NCI-H69 (cell line): Measurements from ENCODE around the gene KCNQ1.

Experiments used
- DNase-seq: peaks from one replicate; lab custom pipeline; 2025; lab: John Stamatoyannopoulos, UW

The KCNQ1 gene

DNA sequence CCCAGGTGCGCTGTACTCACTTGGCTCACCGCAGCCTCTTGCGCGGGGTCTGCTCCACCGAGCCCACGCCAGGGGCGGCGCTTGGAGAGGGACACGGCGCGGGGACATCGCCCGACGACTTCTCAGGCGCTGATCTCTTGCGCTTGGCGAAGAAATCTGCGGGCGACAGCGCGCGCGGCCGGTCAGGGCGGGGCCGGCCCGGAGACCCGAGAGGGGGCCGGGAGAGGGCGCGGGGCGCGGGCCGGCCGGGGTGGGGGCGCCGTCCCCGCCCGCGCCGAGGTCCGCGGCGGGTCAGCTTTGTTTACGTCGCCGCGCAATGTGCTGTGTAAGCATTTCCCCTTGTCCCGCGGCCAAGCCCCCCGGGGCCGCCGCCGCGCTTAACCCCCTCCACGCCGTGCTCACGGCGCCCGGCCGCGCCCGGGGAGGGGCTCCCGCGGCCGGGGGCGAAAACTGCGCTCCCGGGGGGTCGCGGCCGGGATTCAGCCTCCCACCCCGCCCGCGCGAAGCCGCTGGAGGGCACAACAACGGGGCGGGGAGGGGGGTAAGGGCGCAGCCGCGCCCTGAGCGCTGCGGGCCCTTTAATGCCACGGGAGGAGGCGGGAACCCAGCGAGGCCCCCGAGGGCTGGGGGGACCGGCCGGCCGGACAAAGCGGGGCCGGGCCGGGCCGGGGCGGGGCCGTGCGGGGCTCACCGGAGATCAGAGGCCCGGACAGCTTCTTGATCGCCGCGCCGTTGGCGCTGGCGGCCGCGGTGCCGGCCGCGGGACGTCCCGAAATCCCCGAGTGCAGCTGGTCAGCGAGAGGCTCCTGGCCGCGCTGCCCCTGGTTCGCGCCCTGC, 439.4 kb downstream of the KCNQ1 start:
- peak; percentile 45 for DNase-seq

DNA sequence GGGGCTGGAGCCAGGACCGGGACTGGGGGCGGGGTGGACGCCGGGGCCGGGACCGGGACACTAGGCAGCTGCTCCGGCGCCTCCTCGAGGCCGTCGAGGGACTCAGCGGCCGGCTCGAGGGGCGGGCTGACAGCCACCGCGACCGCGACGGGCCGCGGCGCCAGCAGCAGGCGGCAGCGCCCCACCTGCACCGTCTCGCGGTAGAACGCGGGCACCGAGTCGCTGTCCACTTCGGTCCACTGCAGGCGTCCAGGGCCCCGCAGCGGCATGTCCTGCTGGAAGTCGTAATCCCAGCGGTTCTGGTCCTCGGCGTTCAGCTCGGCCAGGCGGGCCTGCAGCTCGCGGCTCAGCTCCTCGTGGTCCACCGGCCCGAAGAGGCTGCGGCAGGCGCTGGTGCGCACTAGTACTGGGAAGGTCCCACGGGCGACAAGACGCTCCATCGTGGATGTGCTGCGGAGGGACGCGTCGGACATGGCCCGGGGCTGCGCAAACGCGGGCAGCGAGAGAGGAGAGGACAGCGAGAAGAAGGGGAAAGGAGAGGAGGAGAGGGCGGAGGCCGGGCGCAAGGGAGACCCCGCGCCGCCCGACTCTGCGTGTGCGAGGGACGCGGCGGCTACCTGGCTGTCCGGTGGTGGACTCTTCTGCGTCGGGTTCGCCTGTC, 440.3 kb downstream of the KCNQ1 start:
- peak; percentile 63 for DNase-seq

DNA sequence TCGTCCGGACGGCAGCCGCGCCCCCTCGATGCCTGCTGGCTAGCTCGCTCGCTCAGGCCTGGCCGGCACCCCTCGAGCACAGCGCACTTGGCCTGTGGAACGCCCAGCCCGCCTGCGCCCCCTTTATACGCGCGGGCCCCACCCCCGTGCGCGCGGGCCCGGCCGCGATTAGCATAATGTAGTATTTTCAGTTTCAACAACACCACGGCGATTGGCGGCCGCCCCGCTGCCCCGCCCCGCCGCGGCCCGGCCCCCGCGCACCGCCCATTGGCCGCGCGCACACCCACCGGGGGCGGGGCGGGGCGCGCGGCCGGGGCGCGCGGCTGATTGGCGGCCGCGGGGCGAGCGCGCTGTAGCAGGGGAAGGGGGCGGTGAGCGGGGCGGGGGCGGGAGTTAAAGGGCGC, 440.9 kb downstream of the KCNQ1 start, which contains the start of gene CDKN1C:
Gene CDKN1C (minus strand): TSS at position 98 of the 404 bp plus-strand sequence. CDS start 319 bp downstream, outside the sequence.
- DNase-seq: peak; percentile 92

DNA sequence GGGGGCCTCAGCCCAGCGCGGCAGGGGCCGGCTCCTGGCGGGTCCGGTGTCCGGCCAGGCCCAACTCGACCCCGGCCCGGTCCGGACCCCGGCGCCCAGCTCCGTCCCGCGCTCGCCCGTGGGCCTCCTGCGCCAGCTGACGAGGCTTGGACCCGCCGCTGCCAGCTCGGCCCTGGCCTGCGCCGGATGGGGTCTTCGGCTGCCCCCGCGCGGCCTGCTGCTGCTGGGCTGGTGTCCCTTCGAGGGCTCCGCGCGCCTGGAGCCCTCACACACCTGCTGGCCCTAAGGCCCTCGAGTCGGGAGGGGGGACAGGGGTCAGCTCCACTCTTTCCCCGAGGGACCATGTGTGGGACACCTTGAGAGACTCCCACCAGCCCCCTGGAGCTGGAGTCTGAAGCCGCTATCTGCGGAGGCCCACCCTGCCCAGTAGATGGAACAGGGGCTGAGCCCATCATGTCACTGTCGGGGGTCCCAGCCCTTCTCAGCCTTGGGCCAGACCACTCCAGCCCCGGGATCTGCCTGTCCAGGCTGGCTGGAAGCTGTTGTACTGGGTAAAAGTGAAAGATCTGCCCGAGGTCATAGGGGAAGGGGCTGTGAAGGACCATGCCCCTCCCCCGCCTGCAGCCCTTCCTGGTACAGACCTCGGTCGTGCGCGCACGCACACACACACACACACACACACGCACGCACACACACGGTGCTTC, 441.5 kb downstream of the KCNQ1 start:
- no peak for DNase-seq

DNA sequence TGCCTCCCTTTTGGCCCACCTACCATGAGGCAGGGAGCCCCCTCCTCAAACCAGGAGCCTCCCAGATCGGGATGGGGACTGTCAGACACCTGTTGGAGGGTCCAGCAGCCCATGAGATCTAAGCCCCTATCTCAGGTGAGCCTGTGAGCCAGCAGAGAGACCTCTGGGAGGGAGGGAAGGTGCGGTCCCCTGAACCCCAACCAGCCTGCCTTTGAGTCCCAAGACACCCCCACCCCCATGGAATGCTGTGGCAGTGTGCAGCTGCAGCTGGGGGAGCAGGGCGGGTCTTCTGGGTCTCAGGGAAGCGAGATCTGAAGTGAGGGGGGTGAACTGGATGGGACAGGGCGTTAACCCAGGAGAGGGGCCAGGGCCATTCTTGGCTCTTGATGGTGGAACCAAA, 442.1 kb downstream of the KCNQ1 start:
- DNase-seq: no peak

DNA sequence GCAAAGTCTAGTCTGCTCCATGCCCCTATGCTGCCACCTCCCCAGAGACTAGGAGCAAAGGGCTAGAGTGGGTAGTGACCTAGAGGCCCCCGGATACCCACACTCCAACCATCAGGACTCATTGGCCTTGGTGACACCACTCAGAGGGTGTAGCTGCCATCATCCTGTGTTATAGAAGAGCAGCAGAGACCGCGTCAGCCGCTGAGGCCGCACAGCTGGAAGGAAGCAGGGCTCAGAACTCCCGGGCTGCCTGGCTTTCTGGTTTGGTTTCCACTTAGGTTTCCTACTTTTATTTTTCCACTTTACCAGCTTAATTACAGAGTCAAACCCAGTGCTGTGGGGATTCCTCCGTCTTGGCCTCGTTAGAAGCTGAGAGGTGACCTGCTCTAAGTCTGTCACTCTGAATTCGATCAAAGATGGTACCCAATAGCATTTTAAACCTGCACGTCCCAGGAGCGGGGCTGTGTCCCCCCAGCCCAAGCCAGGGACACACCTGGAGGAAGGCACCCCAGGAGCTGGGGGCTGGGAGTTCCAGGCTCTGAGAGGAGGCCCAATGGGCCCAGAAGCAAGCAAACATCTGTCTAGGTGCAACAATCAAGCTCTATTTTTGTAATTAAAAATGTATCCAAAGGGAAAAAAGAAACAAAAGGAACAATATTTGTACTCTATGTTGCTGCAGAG, 442.8 kb downstream of the KCNQ1 start:
- DNase-seq: peak; percentile 26

DNA sequence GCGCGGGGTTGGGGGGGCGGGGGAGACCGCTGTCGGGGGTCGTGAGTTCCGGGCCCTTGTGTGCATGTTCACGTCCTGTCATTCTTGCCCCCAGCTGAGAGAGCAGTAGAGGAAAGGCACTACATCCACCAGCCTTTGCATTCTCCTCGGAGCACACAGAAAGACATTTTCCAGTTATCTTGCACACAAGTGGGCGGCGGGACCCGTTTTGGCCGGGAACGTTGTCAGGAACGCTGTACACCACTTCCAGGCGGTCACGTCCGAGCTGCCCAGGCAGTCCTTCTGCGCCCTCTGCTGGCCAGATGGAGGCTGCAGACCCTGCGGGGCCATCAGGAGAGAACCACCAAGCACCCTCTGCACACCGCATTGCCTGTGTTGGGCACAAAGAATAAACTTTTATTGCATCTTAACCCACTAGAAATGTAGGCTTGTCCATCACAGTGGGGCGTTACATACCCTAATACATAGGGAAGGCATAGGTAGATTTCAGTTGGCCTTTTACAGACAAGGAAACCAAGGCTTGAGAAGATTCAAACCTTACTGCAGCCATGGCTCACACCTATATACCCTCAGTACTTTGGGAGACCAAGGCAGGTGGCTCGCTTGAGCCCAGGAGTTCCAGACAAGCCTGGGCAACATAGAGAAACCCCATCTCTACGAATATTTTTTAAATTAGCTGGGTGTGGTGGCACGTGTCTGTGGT, 443.6 kb downstream of the KCNQ1 start:
- DNase-seq: peak; percentile 88

DNA sequence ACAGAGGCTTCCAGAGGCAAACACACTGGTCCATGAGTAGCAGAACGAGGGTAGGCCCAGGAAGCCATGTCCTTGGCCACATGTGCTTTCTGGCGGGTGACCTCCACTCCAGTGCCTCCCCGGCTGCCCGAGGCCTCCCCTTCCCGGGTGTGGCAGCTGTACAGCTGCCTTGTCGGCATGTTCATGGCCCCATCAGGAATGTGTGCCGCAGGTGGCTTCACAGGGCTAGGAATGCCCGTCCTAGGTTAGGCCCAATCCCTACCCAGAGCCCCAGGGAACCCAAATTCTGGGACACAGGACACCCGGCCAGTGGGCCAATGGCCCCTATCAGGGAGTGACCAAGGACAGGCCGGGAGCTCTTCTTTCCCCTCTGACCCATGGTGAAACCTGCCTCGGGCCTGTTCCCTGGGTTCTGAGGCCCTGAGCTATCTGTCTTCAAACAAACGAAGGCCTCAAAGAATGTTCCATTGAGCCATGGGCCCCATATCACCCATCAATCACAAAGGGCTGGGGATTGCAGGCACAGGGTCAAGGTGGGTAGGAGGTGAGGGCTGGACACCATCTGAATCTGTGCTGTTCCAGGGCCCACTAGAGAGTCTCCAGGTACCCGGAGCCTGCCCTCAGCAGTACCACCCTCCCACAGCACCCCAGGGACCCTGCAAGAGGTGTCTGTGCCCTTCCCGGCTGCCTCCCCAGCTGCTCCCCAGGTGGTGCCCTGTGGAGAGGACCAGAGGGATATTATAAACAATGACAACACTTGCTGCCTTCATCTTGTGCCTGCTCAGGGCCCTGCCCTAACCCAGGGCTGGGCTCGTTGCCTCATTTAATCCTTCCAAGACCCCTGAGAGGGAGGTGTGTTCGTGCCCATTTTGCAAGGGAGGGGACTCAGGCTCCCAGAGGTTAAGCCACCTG, 444.8 kb downstream of the KCNQ1 start:
- no peak for DNase-seq

DNA sequence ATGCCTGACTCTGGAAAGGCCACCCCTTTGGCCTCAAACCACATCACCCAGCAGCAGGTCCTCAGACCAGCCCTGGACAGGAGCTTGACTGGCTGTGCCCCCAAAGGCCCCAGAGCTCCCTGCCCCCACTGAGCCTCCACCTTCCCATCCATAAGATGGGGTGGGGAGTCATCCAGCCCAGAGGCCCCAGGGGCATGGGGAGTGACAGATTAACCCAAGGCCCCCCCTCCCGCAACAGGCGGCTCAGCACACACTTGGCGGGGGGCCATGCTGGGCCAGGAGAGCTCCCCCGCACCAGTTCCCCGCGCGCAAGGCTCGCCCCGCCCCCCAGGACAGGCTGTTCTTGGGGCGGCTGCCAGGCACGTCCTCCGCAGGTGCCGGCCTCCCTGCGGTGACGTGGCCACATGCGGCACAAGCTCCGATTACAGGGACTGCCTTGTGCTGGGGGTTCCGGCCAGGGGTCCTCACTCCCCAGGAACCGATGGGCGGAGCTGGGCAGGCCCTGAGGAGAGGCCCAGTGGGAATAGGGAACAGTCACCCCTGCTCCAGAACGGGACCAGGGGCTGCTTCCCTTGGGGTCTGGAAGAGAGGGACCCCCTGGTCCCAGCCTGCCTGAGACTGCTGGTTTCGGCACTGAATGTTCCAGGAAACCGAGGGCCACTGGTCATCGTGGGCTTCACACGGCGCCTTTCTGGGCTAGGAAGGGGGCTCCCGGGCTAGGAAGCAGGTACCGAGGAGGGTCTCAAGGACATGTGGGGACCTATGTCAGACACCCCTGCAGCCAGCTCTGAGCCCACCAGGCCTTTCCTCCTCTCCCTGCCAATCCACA, 445.9 kb downstream of the KCNQ1 start:
- DNase-seq: peak; percentile 39

DNA sequence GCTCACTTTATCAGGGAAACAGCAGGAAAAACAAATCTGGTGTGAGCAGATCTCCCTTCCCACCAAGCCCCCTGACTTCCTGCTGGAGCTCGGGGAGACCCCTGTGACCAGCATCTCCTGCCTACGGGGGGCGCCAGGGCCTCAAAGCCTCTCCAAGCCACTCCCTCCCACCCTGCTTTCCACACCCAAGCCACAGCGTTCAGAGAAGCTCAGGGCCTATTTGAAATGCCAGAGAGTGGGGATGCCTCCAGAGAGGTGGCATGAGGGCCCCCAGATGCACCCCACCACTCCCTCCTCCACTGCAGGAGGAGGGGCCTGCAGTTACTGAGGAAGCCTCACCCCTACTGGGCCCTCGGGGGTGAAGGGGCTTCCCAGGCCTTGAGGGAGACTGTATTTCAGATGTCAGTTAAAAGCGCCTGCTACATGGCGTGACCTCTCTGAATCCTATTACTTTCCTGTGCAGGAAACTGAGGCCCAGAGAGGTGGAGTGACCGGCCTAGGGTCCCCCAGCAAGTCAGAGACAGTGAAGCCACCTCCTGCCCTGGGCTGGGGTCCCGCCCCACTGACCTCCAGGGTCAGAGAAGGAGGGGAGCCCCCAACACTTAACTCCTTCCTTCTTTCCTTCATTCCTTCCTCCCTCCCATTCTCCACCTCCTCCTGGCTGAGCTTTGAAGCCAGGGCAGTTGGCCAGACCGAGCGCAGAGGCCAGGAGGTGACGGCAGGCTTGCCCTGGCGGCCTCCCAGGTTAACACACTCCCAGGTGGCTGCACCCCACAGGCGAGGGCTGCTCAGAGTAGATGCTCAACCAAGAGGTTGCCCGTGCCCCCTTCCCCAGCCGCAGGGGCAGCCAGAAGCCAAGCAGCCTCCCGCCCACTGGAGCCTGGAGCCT, 446.8 kb downstream of the KCNQ1 start:
- peak; percentile 40 for DNase-seq

DNA sequence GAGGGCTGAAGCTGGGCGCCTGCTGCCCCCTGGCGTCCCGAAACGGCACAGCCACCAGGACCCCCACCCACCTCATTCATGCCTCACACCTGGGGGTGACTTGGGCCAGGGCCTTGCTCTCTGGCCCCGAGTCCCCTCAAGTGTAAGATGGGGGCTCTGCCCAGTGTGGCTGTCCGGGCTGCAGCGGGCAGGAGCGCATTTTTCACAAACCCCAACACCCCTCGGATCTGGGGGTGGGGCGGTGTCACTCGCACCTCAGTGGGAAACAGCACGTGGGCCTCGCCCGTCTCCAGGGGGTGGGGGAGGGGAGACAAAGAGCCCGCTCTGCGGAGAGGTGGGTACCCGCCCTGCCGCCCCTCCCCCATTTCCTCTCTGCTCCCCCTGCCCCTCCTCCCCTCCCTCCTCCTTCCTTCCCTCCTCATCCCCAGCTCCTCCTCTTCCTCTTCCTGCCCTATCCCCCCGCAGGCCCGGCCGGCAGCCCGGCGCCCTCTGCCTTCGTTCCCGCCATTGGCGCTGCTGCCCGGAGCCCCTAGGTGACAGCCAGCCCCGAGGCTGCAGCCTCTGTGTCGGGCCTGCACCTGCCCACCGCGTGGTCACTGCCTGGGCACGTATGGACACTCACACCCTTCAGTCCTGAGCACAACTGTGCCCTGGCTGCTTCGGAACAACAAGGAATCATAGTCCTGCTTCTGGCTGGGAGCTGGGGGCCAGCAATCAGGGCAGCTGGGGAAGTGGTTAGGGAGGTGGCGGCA, 447.6 kb downstream of the KCNQ1 start:
- peak; percentile 94 for DNase-seq

DNA sequence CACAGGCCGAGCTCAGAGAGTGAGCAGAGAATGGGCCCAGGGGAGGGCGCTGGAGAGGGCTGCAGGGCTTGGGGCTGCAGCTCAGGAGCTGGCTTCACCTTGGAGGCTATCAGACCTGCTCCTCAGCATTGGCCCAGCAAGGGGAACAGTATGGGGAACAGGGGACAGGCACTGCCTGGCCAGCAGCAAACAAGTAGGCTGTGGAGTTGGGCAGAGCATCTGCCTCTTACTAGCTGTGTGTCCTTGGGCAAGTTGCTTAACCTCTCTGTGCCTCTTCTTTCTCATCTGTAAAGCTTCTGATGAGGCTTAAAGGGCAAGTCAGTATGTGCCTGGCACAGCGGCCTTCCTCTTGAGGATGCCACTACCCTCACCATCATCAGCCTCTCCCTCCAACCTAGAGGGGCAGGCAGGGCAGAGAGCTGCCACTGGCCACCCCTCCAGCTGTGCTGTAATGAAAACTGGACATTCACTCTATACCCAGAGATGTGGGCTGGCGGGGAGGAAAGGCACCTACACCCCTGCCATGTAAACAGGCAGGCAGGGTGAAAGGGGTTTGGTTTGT, 448.2 kb downstream of the KCNQ1 start:
- peak; percentile 81 for DNase-seq

DNA sequence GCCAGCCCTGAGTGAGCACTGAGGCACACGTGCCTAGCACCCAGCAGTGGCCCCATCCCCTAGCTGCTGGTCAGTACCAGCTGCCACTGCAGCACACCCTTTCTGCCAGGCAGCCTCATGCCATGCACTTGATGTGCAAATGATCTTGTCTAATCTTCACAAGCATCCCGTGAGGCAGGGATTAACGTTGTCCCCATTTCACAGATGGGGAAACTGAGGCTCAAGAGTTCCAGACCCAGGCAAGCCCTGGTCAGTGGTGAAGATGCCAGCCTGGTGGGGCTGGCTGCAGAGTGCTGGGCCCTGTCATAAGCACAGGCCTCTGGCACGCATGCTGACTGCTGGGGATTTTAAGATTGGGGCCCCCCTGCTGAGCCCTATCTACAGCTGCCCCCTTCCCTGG, 449.1 kb downstream of the KCNQ1 start:
- DNase-seq: no peak

DNA sequence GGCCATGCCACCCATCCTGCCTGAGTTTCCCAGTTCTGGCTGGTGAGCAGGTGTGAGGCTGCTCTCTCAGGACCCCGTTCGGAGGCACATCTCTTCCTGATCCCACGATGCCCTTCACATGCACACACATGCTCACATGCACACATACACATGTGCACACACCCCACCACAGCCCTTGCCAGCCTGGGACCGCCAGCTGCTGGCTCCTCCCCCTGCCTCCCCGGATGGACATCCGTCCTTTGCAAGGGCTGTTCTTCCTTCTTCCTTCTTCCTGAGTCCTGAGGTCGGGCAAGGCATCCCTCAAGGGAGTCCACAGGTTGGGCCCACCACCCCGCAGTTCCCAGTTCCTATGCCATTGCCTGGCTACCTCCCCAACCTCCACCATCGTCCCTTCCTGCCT, 451.2 kb downstream of the KCNQ1 start:
- DNase-seq: no peak

DNA sequence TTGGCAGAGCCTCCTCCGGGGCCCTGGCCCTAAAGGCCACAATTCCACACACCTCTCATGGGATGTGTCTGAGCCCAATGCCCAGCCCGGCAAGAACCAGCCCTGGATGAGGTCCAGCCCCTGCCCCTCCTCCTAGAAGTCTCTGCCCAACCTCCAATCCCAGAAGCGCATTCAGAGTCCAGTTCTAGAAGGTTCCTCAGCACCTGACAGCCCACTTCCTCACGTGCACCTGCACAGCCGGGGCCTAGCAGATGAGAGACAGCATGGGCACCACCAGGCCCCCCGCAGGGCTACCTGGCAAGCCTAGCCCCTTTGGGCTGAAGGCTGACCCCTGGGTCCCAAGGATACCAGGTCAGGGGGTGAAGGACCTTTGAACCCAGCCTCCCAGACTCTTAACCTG, 452.2 kb downstream of the KCNQ1 start:
- no peak for DNase-seq

DNA sequence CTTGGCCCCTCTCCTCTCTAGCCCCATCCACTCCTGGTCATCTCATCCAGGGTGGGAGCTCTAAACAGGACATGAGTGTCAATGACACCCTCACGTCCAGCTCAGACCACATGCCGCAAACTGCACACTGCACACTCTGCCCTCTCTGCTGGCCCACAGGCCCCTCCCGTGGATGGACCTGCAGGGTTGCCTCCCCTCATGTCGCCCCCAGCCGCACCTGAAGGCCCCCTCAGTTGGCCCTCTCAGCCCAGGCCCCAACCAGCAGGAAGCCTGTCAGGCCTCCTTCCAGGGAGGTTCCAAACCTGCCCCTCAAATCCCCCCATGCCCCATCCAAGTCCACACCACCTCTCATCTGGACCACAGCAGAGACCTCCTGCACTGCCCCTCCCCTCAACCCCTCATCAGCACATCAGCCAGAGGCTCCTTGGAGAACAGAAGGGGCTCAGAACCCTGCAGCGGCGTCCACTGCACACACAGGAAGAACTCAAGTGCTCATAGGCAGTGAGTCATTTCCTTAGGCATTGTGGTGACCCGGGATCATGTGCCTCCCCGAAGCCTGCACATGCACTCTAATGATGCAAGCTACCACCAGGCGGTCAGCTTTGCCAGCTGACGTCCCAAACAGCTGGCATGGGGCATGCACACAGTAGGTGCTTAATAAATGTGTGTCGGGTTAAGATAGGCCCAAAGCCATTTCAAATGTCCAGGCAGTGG, 453.7 kb downstream of the KCNQ1 start:
- no peak for DNase-seq
